ENCODE data around the gene PHYH.

PHYH gene

DNA sequence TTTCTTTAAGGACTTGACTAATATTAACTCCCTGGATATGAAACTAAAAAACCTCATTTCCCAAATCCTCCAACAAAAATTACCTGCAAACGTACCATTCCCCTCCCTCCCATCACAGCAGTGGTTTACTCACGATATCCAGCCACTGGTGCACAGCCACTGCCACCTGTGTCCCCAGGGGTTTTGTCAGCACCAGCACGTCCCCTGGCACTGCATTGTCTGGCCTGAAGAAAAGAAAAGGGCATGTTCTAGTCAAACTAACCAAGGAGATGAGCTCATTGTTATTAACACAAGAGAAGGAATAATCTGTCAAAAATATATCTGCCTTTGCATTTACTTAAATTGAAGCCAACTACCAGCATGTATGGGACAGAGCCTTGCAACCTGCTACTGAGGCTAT lies 29.7 kb upstream of the PHYH start:
- Histone ChIP-seq H3K27ac (no peak overlapping the region), H3K79me2 (peaks cover 3% of the 10 kb centered on the region), H3K9ac (no peak overlapping the region), H3K27me3 (ENCODE audit: control insufficient read depth, insufficient read depth, low read length) (no peaks in the 10 kb centered on the region), H3K4me2 (ENCODE audit: low read length) (no peak overlapping the region), H3K4me3 (ENCODE audit: low read depth, low read length) (no peak overlapping the region), H3K36me3 (ENCODE audit: control insufficient read depth, insufficient read depth, low read length) (no peaks in the 10 kb centered on the region), H2AFZ (no peak overlapping the region), H3K9me3 (ENCODE audit: control insufficient read depth, low read length) (no peaks in the 10 kb centered on the region), H3K4me1 (no peaks in the 10 kb centered on the region)
- TF ChIP-seq, protein P1, sequence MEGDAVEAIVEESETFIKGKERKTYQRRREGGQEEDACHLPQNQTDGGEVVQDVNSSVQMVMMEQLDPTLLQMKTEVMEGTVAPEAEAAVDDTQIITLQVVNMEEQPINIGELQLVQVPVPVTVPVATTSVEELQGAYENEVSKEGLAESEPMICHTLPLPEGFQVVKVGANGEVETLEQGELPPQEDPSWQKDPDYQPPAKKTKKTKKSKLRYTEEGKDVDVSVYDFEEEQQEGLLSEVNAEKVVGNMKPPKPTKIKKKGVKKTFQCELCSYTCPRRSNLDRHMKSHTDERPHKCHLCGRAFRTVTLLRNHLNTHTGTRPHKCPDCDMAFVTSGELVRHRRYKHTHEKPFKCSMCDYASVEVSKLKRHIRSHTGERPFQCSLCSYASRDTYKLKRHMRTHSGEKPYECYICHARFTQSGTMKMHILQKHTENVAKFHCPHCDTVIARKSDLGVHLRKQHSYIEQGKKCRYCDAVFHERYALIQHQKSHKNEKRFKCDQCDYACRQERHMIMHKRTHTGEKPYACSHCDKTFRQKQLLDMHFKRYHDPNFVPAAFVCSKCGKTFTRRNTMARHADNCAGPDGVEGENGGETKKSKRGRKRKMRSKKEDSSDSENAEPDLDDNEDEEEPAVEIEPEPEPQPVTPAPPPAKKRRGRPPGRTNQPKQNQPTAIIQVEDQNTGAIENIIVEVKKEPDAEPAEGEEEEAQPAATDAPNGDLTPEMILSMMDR (IDR thresholded peaks at IDR 0.05), result no peak

DNA sequence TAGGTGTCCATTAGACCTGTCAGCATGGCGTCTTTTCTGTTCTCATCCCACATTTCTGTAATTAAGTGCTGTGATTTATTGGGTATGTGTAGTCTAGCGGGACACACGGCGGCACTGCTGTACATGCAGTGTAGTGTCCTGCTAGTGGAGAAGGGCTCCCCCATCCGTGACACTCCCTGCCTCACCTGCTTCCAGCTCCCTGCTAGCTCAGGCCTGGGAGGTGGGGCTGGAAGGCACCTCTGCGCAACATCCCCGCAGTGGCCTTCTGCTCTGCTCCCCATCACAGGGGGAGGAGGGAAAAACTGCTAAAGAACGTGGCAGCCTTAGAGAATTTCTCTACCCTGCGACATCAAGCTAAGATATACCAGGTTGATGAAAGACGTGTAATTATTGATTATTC lies 28.7 kb upstream of the PHYH start:
- H3K4me1 ChIP-seq, result no peaks in the 10 kb centered on the region
- H3K27me3 ChIP-seq (ENCODE audit: control insufficient read depth, insufficient read depth, low read length), result no peaks in the 10 kb centered on the region
- H3K9me3 ChIP-seq (ENCODE audit: control insufficient read depth, low read length), result no peaks in the 10 kb centered on the region
- no peak overlapping the region for H3K9ac ChIP-seq
- no peak overlapping the region for H3K4me2 ChIP-seq (ENCODE audit: low read length)
- H3K4me3 ChIP-seq (ENCODE audit: low read depth, low read length), result no peak overlapping the region
- H3K27ac ChIP-seq, result no peak overlapping the region
- no peak overlapping the region for H2AFZ ChIP-seq
- peaks cover 3% of the 10 kb centered on the region for H3K79me2 ChIP-seq
- TF ChIP-seq, protein P1 (IDR thresholded peaks at IDR 0.05), result no peak
- H3K36me3 ChIP-seq (ENCODE audit: control insufficient read depth, insufficient read depth, low read length), result no peaks in the 10 kb centered on the region

DNA sequence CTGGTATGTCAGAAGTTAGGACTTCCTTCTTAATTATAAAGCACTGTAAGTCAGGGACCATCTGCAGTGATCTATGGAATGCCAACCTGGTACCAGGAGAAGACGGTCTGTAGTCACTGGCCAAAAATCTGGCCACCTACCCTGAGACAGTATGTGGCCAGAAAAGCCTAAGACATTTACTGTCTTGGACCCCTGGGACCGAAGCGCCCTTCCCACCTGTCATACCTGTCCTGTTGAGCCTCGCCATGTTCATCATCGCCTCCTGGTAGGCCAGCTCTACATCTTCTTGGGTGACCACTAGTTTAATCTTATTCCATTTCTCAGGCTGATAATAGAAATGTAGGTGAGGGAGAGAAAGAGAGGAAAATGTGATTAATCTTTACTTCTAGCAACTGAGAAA lies 28.3 kb upstream of the PHYH start:
- Histone ChIP-seq H3K27me3 (ENCODE audit: control insufficient read depth, insufficient read depth, low read length) (no peaks in the 10 kb centered on the region), H3K9me3 (ENCODE audit: control insufficient read depth, low read length) (no peaks in the 10 kb centered on the region), H3K4me1 (no peaks in the 10 kb centered on the region), H3K36me3 (ENCODE audit: control insufficient read depth, insufficient read depth, low read length) (no peaks in the 10 kb centered on the region), H3K4me3 (ENCODE audit: low read depth, low read length) (no peak overlapping the region), H3K4me2 (ENCODE audit: low read length) (no peak overlapping the region), H2AFZ (no peak overlapping the region), H3K27ac (no peak overlapping the region), H3K9ac (no peak overlapping the region), H3K79me2 (peaks cover 3% of the 10 kb centered on the region)
- TF ChIP-seq, protein P1 (IDR thresholded peaks at IDR 0.05), result no peak

DNA sequence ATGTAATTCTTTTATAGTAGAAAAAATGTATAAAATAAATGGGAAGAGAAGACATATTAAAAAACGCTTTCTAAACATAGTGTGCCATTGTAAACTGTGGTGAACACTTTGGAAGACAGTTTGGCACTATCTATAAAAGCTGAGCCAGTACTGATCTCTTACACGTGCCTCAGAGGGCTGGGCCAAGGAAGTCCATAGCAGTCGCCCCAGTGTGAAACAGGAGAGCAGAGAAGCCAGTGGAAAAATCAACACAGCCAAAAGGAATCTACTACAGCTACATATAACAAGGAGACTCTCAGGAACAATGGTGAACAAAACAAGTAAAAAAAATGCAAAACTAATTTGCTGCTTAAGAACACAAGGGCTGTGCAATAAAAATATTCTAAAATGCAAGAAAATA lies 27.7 kb upstream of the PHYH start:
- Histone ChIP-seq H3K36me3 (ENCODE audit: control insufficient read depth, insufficient read depth, low read length) (no peaks in the 10 kb centered on the region), H3K4me3 (ENCODE audit: low read depth, low read length) (no peak overlapping the region), H3K79me2 (peaks cover 3% of the 10 kb centered on the region), H3K4me2 (ENCODE audit: low read length) (no peak overlapping the region), H3K27ac (no peak overlapping the region), H3K27me3 (ENCODE audit: control insufficient read depth, insufficient read depth, low read length) (no peaks in the 10 kb centered on the region), H3K4me1 (no peaks in the 10 kb centered on the region), H2AFZ (no peak overlapping the region), H3K9me3 (ENCODE audit: control insufficient read depth, low read length) (no peaks in the 10 kb centered on the region), H3K9ac (no peak overlapping the region)
- TF ChIP-seq, protein P1 (IDR thresholded peaks at IDR 0.05), result no peak

DNA sequence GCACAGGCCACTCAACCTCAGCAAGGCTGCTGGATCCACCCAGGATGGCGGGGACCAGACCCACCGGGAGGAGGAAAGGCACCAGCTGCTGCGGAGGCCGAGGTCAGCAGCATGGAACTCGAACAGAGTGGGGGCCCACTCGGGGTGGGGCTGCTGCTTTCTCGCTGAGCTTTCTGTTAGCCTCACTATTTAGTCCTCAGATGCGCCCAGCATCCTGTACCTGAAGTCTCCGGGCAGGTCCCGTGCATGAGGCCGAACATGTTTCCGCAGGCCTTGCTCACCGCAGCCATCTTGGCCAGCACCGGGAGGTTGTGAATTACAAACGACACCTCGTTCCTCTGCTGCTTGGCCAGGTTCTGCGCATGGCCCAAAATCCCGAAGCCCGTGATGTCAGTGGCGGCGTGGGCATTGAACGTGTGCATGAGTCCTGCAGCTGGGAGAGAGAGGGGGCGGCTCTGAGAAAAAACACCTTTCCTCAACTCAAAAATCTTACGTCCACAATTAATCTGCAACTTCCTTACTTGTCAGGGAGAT lies 22.8 kb upstream of the PHYH start:
- no peak overlapping the region for H3K4me2 ChIP-seq (ENCODE audit: low read length)
- H3K4me1 ChIP-seq, result no peaks in the 10 kb centered on the region
- no peaks in the 10 kb centered on the region for H3K27me3 ChIP-seq (ENCODE audit: control insufficient read depth, insufficient read depth, low read length)
- H3K79me2 ChIP-seq, result no peaks in the 10 kb centered on the region
- H2AFZ ChIP-seq, result no peak overlapping the region
- no peak overlapping the region for H3K9ac ChIP-seq
- no peak overlapping the region for H3K4me3 ChIP-seq (ENCODE audit: low read depth, low read length)
- no peaks in the 10 kb centered on the region for H3K9me3 ChIP-seq (ENCODE audit: control insufficient read depth, low read length)
- H3K36me3 ChIP-seq (ENCODE audit: control insufficient read depth, insufficient read depth, low read length), result no peaks in the 10 kb centered on the region
- no peak overlapping the region for H3K27ac ChIP-seq
- TF ChIP-seq, protein P1 (IDR thresholded peaks at IDR 0.05), result no peak

Measured in parathyroid adenoma (tissue), 2 donors.